ELF-1 (cell line): ENCODE results near the gene KIF5C.
A peak's percentile ranks its signal among the peaks of the same experiment; 100 is the strongest.

Source experiments
- DNase-seq: peaks from one replicate; pipeline ENCODE4 v3.0.0-alpha.2; 2016; ENCODE audit warnings: low read depth, low spot score

The KIF5C gene

DNA sequence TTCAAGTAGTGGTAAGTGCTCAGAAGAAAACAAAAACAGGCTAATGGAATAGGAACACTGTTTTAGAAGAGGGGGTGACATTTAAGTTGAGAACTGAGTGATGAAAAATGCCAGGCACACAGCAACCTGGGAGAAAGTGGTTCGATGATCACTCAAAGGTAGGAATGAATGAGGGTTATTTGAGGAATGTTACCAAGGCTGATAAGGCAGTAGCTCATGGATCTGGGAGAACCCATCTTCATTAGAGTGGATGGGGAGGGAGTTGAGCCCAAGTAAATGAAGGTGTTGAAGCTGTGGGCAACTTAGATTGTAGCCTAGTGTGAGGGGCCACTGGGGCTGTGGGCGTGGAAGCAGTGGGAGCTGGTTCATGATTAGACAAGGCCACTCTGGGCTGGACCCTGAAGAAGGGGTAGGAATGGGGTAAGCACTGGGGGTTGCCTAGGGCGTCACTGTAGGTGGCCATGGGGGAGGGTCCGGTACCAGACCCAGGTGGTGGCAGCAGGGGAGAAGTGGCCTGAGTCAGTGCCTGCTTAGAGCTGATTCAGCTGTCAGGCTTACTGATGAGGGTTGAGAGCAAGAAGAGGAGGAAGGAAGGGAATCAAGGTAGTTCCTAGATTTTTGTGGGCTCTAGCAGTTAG lies 141.0 kb downstream of the KIF5C start:
- DNase-seq, result no peak

DNA sequence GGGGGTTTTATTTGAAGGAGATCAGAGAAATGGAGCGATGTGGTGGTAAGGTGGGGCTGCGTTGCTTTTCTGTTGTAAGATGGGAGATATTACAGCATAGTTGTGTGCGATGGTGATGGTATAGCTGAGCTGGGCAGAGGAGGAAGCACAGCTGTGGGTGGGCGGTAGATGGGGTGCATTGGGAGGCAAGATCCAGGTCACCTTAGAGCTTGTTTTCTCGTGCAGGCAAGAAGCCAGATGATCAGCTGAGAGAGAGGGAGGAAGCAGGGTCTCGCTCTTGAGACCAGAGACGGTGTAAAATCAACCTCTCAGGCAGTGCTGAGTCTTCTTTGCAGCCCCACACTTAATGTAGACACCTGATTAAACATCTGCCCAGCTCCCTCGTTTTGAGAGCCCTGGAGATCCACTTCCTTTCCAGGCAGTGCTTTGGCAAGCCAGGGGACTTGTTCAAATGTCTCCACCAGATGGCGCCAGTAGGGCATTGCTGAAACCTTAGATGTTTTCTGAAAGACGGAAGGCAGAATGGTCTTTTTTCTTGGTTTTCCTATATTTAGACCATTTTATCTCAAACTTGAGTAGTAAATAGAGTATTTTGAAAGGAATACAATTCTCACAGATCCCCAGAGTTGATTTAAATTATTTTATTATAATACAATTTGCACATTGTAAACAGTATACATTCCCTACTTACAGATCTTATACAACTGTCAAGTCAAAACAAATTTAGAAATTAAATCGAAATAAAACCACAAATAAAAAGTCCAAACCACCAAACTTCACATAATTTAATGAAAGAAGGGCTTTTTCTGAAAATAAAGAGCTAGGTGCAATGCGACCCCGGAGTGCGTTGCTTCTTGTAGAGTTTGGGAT lies 142.3 kb downstream of the KIF5C start:
- DNase-seq, result peak; percentile 78

GRCh38 chr2:149018981-149019380 lies 144.0 kb downstream of the KIF5C start:
- DNase-seq, result no peak

GRCh38 chr2:149019768-149020167 lies 144.7 kb downstream of the KIF5C start:
- no peak for DNase-seq

GRCh38 chr2:149020432-149020851 lies 145.4 kb downstream of the KIF5C start:
- no peak for DNase-seq

DNA sequence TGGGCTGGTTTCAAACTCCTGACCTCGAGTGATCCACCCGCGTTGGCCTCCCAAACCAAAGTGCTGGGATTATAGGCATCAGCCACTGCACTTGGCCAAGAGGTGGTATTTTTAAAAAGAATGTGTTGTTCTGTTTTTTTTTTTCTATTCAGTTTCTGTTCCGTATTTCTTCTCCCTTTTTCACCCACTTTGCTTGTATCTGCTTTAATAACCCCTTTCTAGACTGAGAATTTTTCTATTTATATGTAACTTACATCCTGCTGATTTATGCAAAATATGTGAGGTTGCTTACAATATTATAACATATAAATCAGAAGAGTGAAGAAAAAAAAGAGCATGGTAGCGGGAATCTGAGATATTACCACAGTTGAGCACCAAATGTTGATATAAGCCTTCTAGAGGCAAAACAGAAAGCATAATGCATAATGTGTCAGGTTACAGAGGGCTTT lies 146.3 kb downstream of the KIF5C start:
- DNase-seq, result no peak

GRCh38 chr2:149021761-149022160 lies 146.7 kb downstream of the KIF5C start:
- DNase-seq, result no peak

- DNase-seq, result no peak
These were observed 148.1 kb downstream of the KIF5C start for GRCh38 chr2:149023091-149023490.

DNA sequence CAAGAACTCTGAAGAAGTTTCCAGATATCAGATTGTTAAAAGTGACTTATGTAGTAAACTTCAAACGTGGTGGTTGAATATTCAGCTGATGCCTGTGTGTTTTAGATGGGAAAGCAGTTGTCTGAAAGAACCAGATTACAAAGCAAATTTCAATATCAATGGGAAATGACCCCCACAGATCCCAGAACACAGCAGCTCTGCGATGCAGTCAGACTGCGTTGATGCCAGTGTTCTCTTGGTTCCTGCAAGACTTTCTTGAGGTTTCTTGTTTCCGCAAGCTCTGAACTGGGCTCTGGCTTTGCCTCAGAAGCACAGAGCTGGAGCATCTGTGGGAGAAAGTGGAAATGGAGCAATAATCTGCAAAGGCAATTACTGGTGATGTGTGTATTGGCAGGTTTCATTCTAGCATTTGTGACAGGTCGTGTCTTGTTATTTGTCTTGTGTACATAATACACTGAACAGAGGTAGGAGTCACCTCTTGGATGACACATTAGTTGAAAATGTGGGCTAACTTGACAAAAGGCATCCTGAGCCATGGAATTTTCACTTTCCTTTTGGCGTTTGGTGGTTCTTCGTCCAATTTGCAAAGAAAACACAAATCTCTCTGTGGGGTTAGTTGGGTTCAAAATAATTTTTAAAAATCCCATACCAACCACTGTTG lies 152.7 kb downstream of the KIF5C start:
- no peak for DNase-seq

DNA sequence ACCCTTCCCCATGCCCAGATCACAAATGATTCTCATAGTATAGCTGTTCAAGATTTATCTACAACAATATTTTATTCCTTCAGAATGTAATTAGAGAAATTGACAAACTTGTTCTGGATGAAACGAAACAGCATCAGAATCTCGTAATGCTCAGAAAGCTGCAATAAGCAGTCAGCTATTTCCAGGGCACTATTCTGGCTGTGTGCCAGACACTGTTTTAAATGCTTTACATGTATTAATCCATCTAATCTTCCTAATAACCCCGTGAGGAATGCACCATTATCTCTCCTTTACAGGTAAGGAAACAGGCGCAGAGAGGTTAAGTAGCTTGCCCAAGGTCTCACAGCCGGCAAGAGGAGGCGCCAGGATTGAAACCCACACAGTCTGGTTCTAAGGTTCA lies 153.3 kb downstream of the KIF5C start:
- DNase-seq, result no peak

- DNase-seq, result no peak
These were observed 153.9 kb downstream of the KIF5C start for GRCh38 chr2:149028891-149029290.

- no peak for DNase-seq
These were observed 154.4 kb downstream of the KIF5C start for GRCh38 chr2:149029307-149029965.

DNA sequence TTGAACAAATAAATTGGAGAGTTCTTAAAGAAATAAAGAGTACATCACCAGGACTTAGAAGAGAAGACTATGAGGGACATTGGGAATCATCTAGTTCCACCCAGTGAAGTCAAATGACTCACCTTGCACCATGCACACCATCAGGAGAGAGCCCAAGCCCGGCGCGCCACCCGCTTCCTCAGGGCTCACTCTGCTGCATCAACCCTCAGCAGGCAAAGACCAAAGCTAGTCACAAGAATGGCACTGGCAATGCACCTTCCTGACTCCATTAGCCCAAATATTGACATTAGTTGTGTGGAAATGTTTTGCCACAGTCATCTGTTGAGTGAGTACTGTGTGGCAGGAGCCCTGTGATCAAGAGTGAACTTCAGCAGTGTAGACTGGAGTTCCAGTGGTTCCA lies 156.4 kb downstream of the KIF5C start:
- no peak for DNase-seq

GRCh38 chr2:149033716-149034115 lies 158.7 kb downstream of the KIF5C start:
- DNase-seq, result no peak

- DNase-seq, result no peak
These were observed 159.4 kb downstream of the KIF5C start for GRCh38 chr2:149034406-149034805.

GRCh38 chr2:149036507-149037293 lies 161.7 kb downstream of the KIF5C start:
- no peak for DNase-seq

DNA sequence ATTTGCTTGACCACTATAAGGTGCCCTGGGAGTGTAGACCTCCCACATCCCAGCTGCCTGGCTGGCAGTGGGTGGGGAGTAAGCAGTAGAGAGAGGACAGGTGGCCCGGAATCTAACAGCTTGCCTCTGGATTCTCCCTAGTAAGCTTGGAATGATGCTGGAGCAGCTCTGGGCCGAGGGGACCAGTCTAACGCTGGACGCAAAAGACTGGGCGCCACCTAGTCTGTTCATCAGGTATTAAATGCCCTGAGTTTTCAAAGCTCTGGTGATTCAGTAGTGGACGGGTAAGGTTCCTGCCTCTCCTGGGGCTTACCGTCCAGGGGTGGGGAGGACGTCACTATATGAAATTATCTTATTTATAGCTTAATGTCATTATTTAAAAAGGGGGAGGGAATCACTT lies 162.8 kb downstream of the KIF5C start:
- DNase-seq, result no peak

DNA sequence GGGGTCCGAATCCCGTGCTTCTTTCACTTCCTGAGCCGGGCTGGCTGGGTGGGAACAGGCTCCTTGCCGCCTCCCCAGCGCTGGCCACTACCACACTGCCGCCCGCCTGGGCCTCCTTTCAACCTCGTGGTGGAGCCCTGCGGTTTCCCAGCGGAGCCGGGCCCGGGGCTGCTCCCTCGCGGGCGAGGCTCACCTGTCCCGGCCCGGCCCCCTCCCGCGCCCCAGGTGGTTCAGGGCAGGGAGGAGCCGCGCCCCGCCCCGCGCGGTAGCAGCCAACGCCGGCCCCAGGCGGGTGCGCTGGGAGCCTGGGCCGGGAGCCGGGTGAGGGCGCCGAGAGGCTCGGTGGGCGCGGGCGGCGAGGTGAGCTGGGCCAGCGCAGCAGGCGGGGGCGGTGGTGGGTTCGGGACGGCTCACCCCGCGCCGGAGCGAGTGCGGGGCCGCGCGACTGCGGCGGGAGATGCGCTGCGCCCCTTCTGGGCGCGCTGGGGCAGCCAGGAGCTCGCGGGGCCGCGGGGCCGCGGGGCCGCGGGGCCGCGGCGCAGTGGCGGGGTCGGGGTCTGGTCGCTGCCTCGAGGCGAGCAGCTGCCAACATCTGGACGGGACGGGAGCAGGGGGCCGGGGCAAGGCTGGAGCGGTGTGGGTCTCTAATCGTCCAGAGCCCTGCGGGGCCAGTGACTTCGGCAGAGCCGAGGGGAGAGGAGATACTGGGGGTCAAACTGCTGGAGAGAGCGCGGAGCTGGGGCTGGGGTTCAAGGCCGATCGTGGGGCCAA lies 163.6 kb downstream of the KIF5C start, which contains the start of gene LYPD6B:
LYPD6B (plus strand) TSS at position 258 of the 771 bp plus-strand sequence. CDS start 92,250 bp downstream, outside the sequence.
- peak; percentile 67 for DNase-seq

GRCh38 chr2:149039213-149039724 lies 164.2 kb downstream of the KIF5C start:
- no peak for DNase-seq

DNA sequence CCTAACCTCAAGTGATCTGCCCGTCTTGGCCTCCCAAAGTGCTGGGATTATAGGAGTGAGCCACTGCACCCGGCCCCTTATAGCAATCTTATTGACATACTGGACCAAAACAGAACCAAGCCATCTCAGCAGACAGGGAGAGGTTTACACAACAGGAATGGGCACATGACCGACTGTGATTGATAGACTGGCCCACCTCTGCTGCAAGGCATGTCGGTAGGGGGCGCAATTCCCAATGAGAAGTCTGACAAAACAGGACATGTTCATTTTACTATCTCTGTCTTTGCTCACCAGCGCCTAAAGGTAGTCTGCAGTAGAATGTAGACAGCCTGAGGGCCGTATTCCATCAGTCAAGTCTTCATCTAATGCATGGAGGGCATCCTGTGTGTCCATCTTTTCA lies 165.4 kb downstream of the KIF5C start:
- peak; percentile 80 for DNase-seq
